Measurements from ENCODE around the gene YAF2. TPM values are rescaled to one million over a fixed set of nuclear protein-coding genes. Genes with fewer than 3 reads are reported as not detected.

The YAF2 gene
- total RNA-seq, 4 donors from 2014 or later = 56.7 to 92.2 (median 70.5) TPM

DNA sequence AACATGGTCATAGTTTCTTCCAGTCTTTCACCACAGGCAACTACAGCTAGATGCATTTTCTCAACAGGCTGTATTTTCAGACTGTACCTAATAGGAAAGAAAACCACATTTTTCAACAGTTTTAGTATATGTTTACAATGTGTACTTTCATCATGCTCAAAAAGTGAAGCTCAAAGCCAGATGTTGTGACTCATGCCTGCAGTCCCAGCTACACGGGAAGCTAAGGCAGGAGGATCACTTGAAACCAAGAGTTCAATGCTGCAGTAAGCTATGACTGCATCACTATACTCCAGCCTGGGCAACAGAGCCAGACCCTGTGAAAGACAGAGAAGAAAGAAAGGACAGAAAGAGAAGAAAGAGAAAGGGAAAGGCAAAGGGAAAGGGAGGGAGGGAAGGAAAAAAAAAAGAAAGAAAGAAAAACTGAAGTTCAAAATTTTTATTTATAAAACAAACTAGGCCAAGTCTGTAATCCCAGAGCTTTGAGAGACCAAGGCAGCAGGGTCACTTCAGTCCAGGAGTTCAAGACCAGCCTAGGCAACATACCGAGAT lies 118.9 kb downstream of the YAF2 start:
- DNase-seq = no peak
- intact Hi-C loops (cut with DNase I) = no loop called here
- 75 to 82% methylated on average over 2 of the region's 2 CpGs for WGBS, 2 donors
- Histone ChIP-seq H3K27ac (no peak overlapping the region), H3K4me1 (no peaks in the 10 kb centered on the region), H3K27me3 (no peaks in the 10 kb centered on the region), H3K9me3 (no peaks in the 10 kb centered on the region), H3K36me3 (no peaks in the 10 kb centered on the region), H3K4me3 (replicated peaks in 1 of 3) (no peak overlapping the region)
- TF ChIP-seq, protein P1, sequence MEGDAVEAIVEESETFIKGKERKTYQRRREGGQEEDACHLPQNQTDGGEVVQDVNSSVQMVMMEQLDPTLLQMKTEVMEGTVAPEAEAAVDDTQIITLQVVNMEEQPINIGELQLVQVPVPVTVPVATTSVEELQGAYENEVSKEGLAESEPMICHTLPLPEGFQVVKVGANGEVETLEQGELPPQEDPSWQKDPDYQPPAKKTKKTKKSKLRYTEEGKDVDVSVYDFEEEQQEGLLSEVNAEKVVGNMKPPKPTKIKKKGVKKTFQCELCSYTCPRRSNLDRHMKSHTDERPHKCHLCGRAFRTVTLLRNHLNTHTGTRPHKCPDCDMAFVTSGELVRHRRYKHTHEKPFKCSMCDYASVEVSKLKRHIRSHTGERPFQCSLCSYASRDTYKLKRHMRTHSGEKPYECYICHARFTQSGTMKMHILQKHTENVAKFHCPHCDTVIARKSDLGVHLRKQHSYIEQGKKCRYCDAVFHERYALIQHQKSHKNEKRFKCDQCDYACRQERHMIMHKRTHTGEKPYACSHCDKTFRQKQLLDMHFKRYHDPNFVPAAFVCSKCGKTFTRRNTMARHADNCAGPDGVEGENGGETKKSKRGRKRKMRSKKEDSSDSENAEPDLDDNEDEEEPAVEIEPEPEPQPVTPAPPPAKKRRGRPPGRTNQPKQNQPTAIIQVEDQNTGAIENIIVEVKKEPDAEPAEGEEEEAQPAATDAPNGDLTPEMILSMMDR (IDR thresholded peaks at IDR 0.05) = no peak
- no peak for TF ChIP-seq POLR2A (IDR thresholded peaks at IDR 0.05)

GRCh38 chr12:42118136-42118879 lies 119.7 kb downstream of the YAF2 start:
- Histone ChIP-seq H3K27me3 (no peaks in the 10 kb centered on the region), H3K4me3 (replicated peaks in 1 of 3) (no peak overlapping the region), H3K4me1 (no peaks in the 10 kb centered on the region), H3K36me3 (no peaks in the 10 kb centered on the region), H3K9me3 (no peaks in the 10 kb centered on the region), H3K27ac (no peak overlapping the region)
- intact Hi-C loops (cut with DNase I) = no loop called here
- 91 to 92% methylated on average over 5 of the region's 5 CpGs for WGBS, 2 donors
- TF ChIP-seq, protein P1 (IDR thresholded peaks at IDR 0.05) = no peak
- no peak for TF ChIP-seq POLR2A (IDR thresholded peaks at IDR 0.05)
- no peak for DNase-seq

- TF ChIP-seq, protein P1 (IDR thresholded peaks at IDR 0.05) = no peak
- TF ChIP-seq POLR2A (IDR thresholded peaks at IDR 0.05) = no peak
- WGBS, 2 donors = 95 to 96% methylated on average over 3 of the region's 3 CpGs
These were observed 129.0 kb downstream of the YAF2 start for GRCh38 chr12:42109031-42109430.

More at GRCh38 chr12:42109031-42109430, 129.0 kb downstream of the YAF2 start:
- Histone ChIP-seq H3K9me3 (no peaks in the 10 kb centered on the region), H3K4me3 (replicated peaks in 1 of 3) (no peak overlapping the region), H3K27ac (no peak overlapping the region), H3K4me1 (no peaks in the 10 kb centered on the region), H3K36me3 (no peaks in the 10 kb centered on the region), H3K27me3 (no peaks in the 10 kb centered on the region)
- intact Hi-C loops (cut with DNase I) = no loop called here
- no peak for DNase-seq

Other genes with a start within 250 kb of the YAF2 start
- gene GXYLT1, start 93.4 kb downstream of the YAF2 start, total RNA-seq = 10 to 100 TPM; 16.5 to 26.6 (median 20.6) TPM
- 10 to 100 TPM; 30.7 to 42.3 (median 34.9) TPM for gene ZCRB1, start 87.8 kb upstream of the YAF2 start, total RNA-seq
- 10 to 100 TPM; 57.9 to 91.3 (median 66.3) TPM for gene PPHLN1, start 87.9 kb upstream of the YAF2 start, total RNA-seq